GM18507 (cell line): Measurements from ENCODE around the gene DMD.
"Not testable (repeated sequence)": the region's sequence is repeated elsewhere in the genome, so short reads cannot be mapped to it uniquely, and the experiment has no call there.

Experiments used
- DNase-seq: peaks from one replicate; pipeline ENCODE4 v3.0.0; 2011; ENCODE audit warnings: low read depth; ENCODE audit not compliant: insufficient read length; ENCODE audit errors: extremely low spot score
- FAIRE-seq: peaks from 2 replicates; lab custom pipeline; 2011; peaks lifted over from hg19 to GRCh38; lab: Jason Lieb, UNC

DMD gene

DNA sequence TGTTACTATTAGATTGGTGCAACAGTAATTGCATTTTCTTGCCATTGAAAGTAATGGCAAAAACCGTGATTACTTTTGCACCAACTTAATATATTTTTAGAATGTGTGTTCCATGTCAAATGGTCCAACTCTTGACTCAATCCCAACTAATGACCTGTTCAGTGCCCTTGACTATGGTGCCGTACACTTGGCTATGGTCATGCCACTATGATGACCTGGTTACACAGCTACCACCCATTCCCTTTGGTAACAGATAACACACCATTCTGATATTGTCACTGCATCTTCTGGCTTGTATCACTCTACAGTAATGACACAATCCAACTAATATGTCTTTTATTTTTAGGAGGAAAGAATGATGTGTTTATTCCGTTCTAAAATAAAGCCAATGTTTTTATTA lies 469.4 kb downstream of the DMD start:
- no peak for FAIRE-seq

DNA sequence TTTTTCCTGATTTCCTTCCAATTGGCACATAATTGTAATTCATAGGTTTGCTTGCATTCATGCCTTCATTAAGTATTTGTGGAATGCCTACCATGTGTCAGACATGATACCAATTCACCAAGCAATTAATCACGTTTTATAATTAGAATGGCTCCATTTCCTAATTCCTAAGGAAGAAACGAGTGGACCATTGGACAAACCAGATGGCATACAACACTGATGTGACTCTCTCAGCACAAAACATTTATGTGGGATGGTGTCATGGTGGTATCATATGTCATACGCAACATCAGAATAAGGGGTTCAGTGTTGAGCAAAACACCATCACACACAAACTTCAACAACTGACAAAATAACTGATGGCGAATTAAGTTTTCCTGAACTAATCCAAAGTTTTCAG lies 502.8 kb downstream of the DMD start:
- FAIRE-seq (no peak), DNase-seq (no peak)

More for the DNA sequence above, 469.4 kb downstream of the DMD start:
- DNase-seq = no peak

DNA sequence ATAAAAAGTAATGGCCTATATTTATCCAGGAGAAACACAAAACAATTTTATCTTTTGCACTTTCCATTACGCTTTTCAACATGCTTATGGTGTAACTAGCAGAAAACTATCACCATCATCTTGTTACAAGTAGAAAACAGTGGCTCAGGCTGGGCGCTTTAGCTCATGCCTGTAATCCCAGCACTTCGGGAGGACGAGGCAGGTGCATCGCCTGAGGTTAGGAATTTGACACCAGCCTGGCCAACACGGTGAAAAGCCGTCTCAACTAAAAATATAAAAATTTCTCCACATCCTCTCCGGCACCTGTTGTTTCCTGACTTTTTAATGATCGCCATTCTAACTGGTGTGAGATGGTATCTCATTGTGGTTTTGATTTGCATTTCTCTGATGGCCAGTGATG lies 506.0 kb downstream of the DMD start:
- not testable (repeated sequence) for FAIRE-seq, DNase-seq

- FAIRE-seq (no peak), DNase-seq (no peak)
Observed at GRCh38 chrX:32687379-32687778, 524.0 kb downstream of the DMD start.

- DNase-seq = no peak
Observed at GRCh38 chrX:32678487-32678886, 532.9 kb downstream of the DMD start.

GRCh38 chrX:32673193-32673592 lies 538.2 kb downstream of the DMD start:
- FAIRE-seq = no peak
- no peak for DNase-seq

More at GRCh38 chrX:32678487-32678886, 532.9 kb downstream of the DMD start:
- FAIRE-seq = no peak

DNA sequence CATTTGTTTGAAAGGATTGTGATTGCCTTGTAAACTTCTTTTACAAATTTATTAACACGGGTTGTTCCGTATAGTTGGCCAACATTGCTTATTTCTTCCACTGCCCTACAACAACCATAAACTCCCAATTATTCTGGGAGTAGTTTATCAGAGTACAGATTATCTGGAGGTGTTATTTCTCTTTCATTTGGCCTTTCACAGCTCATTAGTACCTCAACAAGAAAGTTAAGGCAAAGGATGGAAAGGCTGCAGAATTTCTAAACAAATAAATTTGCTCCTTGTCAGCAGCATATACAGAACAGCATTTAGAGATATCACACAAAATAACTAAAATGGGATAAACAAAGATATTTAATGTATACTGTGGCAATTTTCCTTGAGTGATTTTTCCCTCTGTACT lies 548.8 kb downstream of the DMD start:
- FAIRE-seq = no peak
- DNase-seq = no peak

- no peak for DNase-seq
Observed at GRCh38 chrX:32644476-32645245, 566.7 kb downstream of the DMD start.

DNA sequence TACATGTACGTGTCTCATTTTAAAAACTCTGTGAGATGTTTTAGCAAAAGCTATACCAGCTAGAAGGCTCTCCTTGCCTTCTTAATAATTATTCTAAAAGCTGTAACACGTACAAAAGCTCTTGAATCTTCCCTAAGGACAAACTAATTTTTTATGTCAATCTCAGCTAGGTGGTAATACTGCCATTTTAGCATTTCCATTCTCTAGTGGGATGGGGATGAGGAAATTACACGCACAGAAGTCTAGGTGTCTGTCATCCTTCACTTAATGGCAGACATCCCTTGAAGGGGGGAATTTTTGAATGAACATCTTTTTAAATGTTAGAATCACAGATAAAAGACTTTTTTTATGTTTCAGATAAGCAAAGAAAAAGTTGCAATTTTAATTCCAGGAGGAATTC lies 569.1 kb downstream of the DMD start:
- FAIRE-seq = no peak
- no peak for DNase-seq

More at GRCh38 chrX:32644476-32645245, 566.7 kb downstream of the DMD start:
- FAIRE-seq = no peak

- FAIRE-seq = no peak
- DNase-seq = no peak
Observed at GRCh38 chrX:32618154-32618553, 593.2 kb downstream of the DMD start.

GRCh38 chrX:32614707-32615106 lies 596.6 kb downstream of the DMD start:
- DNase-seq (no peak), FAIRE-seq (no peak)

DNA sequence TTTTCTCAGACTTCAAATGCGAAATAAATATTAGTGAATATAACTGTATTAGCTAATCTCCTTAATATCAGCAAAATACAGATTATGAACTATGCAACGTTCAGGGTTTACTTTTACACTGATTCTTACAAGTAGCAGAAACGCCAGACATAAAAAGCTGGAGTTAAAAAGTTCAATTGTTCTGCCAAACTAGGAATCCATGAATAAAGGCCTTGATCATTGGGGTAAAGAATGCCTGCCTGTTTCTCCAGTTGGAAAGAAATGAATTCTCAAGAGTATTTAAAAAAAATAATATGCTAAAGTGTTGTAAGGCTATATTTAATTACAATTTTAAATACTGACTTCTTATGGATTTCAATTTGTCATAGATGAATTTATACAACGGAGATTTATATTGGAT lies 612.2 kb downstream of the DMD start:
- DNase-seq = no peak
- FAIRE-seq = no peak

- FAIRE-seq (no peak), DNase-seq (no peak)
Observed at GRCh38 chrX:32598707-32599106, 612.6 kb downstream of the DMD start.

DNA sequence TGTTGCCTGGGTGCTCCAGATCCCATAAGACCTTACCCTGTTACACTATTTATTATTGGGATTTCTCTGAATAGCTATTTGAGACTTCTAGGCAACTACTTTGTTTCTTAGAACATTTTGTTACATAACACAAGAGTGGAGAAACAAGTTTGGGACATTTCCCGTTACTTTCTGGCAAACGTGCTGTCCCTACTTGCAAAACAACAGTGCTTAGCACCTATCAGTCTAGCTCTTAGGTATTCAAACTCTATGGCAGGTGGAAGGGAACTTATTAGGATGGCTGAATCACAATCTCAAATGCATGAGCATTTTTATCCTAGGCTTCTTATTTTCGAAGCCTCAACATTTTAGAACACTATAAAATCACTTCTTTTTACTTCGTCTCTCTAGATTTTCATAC lies 613.6 kb downstream of the DMD start:
- DNase-seq (no peak), FAIRE-seq (no peak)

- DNase-seq (no peak), FAIRE-seq (no peak)
Observed at GRCh38 chrX:32592786-32593185, 618.6 kb downstream of the DMD start.

DNA sequence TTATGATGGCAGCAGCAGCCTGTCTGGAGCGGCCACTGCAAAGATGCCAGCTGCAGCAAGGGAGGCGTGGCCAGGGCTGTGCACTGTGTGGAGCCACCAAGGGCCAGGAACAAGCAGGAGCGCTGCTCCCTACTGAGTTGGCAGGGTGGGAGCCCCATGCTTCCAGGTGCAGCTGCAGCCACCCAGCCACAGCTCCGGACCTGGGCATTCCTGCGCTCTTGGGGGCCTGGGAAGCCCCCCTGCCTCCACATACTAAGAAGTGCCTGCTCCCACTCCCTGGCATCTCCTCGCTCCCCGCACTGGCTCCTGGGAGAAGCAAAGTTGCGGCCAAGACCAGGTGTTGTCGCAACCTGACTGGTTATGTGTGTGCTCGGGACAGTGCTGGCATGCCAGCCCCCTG lies 619.8 kb downstream of the DMD start:
- FAIRE-seq (no peak), DNase-seq (no peak)

DNA sequence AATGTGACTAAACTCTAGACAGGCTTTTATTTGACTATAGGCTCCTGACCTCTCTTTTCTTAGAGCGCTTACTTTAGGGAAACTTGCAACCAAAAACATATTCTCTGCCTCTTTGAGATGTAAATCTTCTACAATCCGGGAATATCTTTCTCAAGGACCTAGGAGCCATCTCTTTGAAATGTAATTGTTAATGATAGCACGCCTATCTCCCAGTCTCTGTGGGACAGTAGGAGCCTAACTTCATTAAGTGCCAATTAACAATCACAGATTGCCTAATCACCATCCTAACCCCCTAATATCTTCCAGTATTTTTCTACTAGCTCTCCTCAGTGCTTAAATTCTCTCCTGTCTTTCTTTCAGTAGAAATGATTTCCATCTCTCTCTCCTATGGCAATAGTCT lies 628.6 kb downstream of the DMD start:
- no peak for FAIRE-seq

DNA sequence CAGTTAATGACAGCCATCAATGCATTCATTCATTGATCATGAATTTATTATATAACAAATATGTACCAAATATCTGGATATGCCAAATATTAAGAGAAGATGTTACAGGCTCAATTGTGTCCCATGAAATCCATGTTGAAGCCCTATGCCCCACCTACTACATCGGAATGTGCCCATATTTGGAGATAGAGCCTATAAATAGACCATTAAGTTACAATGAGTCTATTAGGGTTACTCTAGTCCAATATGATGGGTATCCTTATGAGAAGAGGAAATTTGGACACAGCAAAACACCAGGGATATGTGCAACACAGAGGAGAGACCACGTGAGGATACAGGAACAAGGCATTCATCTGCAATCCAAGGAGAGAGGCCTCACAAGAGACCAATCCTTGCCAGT lies 634.5 kb downstream of the DMD start:
- DNase-seq = no peak
- no peak for FAIRE-seq

More for the DNA sequence above, 628.6 kb downstream of the DMD start:
- no peak for DNase-seq

DNA sequence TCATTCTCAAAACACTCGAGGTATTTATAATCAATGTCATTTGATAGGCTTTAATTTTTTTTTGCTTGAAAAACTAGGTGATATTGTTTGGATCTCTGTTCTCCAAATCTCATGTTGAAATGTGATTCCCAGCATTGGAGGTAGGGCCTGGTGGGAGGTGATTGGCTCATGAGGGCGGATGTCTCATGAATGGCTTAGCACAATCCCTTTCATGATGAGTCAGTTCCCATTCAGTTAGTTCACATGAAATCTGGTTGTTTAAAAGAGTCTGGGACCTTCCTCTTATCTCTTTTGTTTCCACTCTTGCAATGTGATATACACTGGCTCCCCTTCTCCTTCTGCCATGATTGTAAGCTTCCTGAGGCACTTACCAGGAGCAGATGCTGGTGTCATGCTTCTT lies 638.7 kb downstream of the DMD start:
- DNase-seq = no peak
- no peak for FAIRE-seq

- no peak for FAIRE-seq
- no peak for DNase-seq
Observed at GRCh38 chrX:32571579-32571978, 639.8 kb downstream of the DMD start.

DNA sequence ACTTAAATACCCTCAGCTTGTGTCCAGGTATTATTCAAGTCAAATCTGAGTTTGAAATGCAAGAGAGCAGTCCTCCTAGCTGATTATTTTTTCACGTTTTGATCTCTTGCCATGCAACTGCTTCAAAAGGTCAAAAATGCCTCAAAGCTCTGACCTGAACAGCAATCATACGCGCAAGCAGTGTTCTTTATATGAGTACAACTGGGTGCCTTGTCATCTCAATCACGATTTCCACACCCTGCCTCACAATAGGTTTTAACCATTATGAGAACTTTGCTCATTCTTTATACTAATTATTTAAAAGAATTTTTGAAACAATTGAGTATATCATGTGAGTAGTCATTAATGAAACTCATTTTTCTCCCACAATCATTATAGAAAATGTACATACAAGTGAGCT lies 649.1 kb downstream of the DMD start:
- DNase-seq (no peak), FAIRE-seq (no peak)

GRCh38 chrX:32545101-32545500 lies 666.2 kb downstream of the DMD start:
- FAIRE-seq = no peak
- DNase-seq = no peak
